Esophagus muscularis mucosa (tissue), 4 donors: ENCODE data around the gene ABCC11. TPM values are rescaled to one million over a fixed set of nuclear protein-coding genes. Genes with fewer than 3 reads are reported as not detected.

Experiments
- DNase-seq: peaks from one replicate; pipeline ENCODE4 v3.0.0-alpha.2; 2017; ENCODE audit errors: extremely low spot score
- H3K27ac ChIP-seq, 4 donors: fragments of 200-600 bp; sonication (generic); replicated peaks in 1 of 4; 1 replicate in 3 of 4; 2 replicates in 1 of 4; pipeline ENCODE4 v1.5.1; 2016 to 2019; ENCODE audit warnings: mild to moderate bottlenecking in 1 of 4
- H3K27me3 ChIP-seq, 4 donors: fragments of 200-600 bp; sonication (generic); one replicate each; pipeline versions ENCODE4 v1.5.1 to v1.6.0; 2016 to 2019
- H3K36me3 ChIP-seq, 4 donors: fragments of 200-600 bp; sonication (generic); one replicate each; pipeline ENCODE4 v1.5.1; 2016 to 2019
- H3K4me1 ChIP-seq, 4 donors: fragments of 200-600 bp; sonication (generic); one replicate each; pipeline ENCODE4 v1.5.1; 2016 to 2019
- H3K4me3 ChIP-seq, 4 donors: fragments of 200-600 bp; sonication (generic); 1 replicate in 2 of 4; 2 replicates in 2 of 4; pipeline ENCODE4 v1.5.1; 2016 to 2019; ENCODE audit warnings: mild to moderate bottlenecking in 4 of 4, moderate library complexity in 1 of 4
- H3K9me3 ChIP-seq, 4 donors: fragments of 200-600 bp; sonication (generic); 1 replicate in 3 of 4; 2 replicates in 1 of 4; pipeline ENCODE4 v1.5.1; 2016 to 2019
- CTCF ChIP-seq, 3 experiments: fragments of 200-600 bp in 2 of 3; fragments of 450-650 bp in 1 of 3; sonication (generic) in 2 of 3; IDR thresholded peaks; one replicate each; pipeline ENCODE4 v1.5.1; 2017 to 2019; ENCODE audit warnings: antibody characterized with exemption in 3 of 3, mild to moderate bottlenecking in 2 of 3, moderate library complexity in 1 of 3
- EP300 ChIP-seq: sonication (generic); formaldehyde crosslinking; IDR thresholded peaks from one replicate; pipeline ENCODE4 v1.6.1; 2017; ENCODE audit warnings: antibody characterized with exemption
- POLR2A ChIP-seq: fragments of 450-650 bp; IDR thresholded peaks from one replicate; pipeline ENCODE4 v1.6.1; 2017; ENCODE audit warnings: antibody characterized with exemption, moderate library complexity, mild to moderate bottlenecking, low read depth
- POLR2AphosphoS5 ChIP-seq, 2 donors: sonication (generic); formaldehyde crosslinking; IDR thresholded peaks; one replicate each; pipeline ENCODE4 v1.6.1; 2017; ENCODE audit warnings: antibody characterized with exemption in 2 of 2
- WGBS: methylation state at CpG from one replicate; pipeline ENCODE4 v1.1.5; 2018; 5-methylcytosine and 5-hydroxymethylcytosine counted together
- intact Hi-C: fragments of 100-400 bp; cut with DNase I; formaldehyde crosslinking; loops from one replicate; pipeline ENCODE4 v1.15.1; 2023
- total RNA-seq, 4 donors: library from RNA; depleted of rRNA; stranded (reverse); fragments of >200 nt; gene quantifications; one replicate each; pipeline versions ENCODE4 v1.1.0 to v1.2.1, GENCODE V29; 2016

The ABCC11 gene
- not detected for total RNA-seq

GRCh38 chr16:48247311-48247710 lies at the start of gene ABCC11:
TSS of gene ABCC11 (minus strand) at chr16:48247539. CDS start at chr16:48231921, 15,618 bp downstream.
- no peaks in the 10 kb centered on the region for H3K27me3 ChIP-seq
- 54% methylated on average over 4 of the region's 4 CpGs for WGBS
- no peak for DNase-seq
- no peaks in the 10 kb centered on the region for H3K9me3 ChIP-seq
- intact Hi-C loops: loop anchor here (10.0 kb wide), 2 partner anchors 287 to 377 kb away; no protein-coding TSS in a partner anchor
- H3K4me1 ChIP-seq: peaks cover 32 to 71% (median 57%) of the 10 kb centered on the region in 4 donors
- no peak within 1 kb of the TSS for H3K27ac ChIP-seq
- peak within 1 kb of the TSS in 1 of 4 donors; percentile 11 for H3K4me3 ChIP-seq
- H3K36me3 ChIP-seq: peaks cover 0 to 5% (median 2%) of the 10 kb centered on the region in 4 donors
- TF ChIP-seq EP300 (no peak), POLR2AphosphoS5 (IDR thresholded peaks at IDR 0.05) (no peak), POLR2A (no peak)

GRCh38 chr16:48295488-48296281 lies 48.3 kb upstream of the ABCC11 start:
- Histone ChIP-seq H3K27me3 (no peaks in the 10 kb centered on the region), H3K4me1 (peaks cover 0 to 2% (median 0%) of the 10 kb centered on the region in 4 donors), H3K36me3 (peaks cover 30 to 58% (median 38%) of the 10 kb centered on the region in 4 donors), H3K4me3 (no peak overlapping the region), H3K27ac (no peak overlapping the region), H3K9me3 (no peaks in the 10 kb centered on the region)
- intact Hi-C loops: no loop called here
- TF ChIP-seq EP300 (no peak), CTCF (IDR thresholded peaks at IDR 0.05) (no peak), POLR2AphosphoS5 (IDR thresholded peaks at IDR 0.05) (no peak), POLR2A (no peak)
- WGBS: 95% methylated on average over 1 of the region's 1 CpG
- DNase-seq: no peak

GRCh38 chr16:48294724-48295123 lies 47.4 kb upstream of the ABCC11 start:
- Histone ChIP-seq H3K4me1 (no peaks in the 10 kb centered on the region), H3K36me3 (peaks cover 29 to 55% (median 37%) of the 10 kb centered on the region in 4 donors), H3K27me3 (no peaks in the 10 kb centered on the region), H3K4me3 (no peak overlapping the region), H3K9me3 (no peaks in the 10 kb centered on the region), H3K27ac (no peak overlapping the region)
- TF ChIP-seq POLR2AphosphoS5 (IDR thresholded peaks at IDR 0.05): no peak
- no peak for TF ChIP-seq EP300
- TF ChIP-seq CTCF (IDR thresholded peaks at IDR 0.05): no peak
- TF ChIP-seq POLR2A: no peak
- no peak for DNase-seq
- intact Hi-C loops: no loop called here
- 97% methylated on average over 1 of the region's 1 CpG for WGBS

- Histone ChIP-seq H3K4me1 (no peaks in the 10 kb centered on the region), H3K4me3 (no peak overlapping the region), H3K36me3 (peaks cover 20 to 52% (median 28%) of the 10 kb centered on the region in 4 donors), H3K27me3 (no peaks in the 10 kb centered on the region), H3K9me3 (peaks cover 0 to 1% (median under 1%) of the 10 kb centered on the region in 4 donors), H3K27ac (no peak overlapping the region)
- DNase-seq: no peak
- 85% methylated on average over 2 of the region's 2 CpGs for WGBS
- no peak for TF ChIP-seq EP300
- no peak for TF ChIP-seq CTCF (IDR thresholded peaks at IDR 0.05)
- no peak for TF ChIP-seq POLR2A
- TF ChIP-seq POLR2AphosphoS5 (IDR thresholded peaks at IDR 0.05): no peak
- intact Hi-C loops: no loop called here
These were observed 45.1 kb upstream of the ABCC11 start for GRCh38 chr16:48292452-48292851.

GRCh38 chr16:48291754-48292153 lies 44.4 kb upstream of the ABCC11 start:
- peaks cover 16 to 52% (median 27%) of the 10 kb centered on the region in 4 donors for H3K36me3 ChIP-seq
- H3K4me3 ChIP-seq: no peak overlapping the region

More at GRCh38 chr16:48291754-48292153, 44.4 kb upstream of the ABCC11 start:
- Histone ChIP-seq H3K27ac (no peak overlapping the region), H3K27me3 (no peaks in the 10 kb centered on the region), H3K9me3 (peaks cover 0 to 7% (median 6%) of the 10 kb centered on the region in 4 donors), H3K4me1 (no peaks in the 10 kb centered on the region)
- TF ChIP-seq POLR2AphosphoS5 (IDR thresholded peaks at IDR 0.05): no peak
- no peak for TF ChIP-seq CTCF (IDR thresholded peaks at IDR 0.05)
- TF ChIP-seq EP300: no peak
- TF ChIP-seq POLR2A: no peak
- intact Hi-C loops: no loop called here
- WGBS: 80% methylated on average over 4 of the region's 4 CpGs
- DNase-seq: no peak
